Measurements from ENCODE around the gene PROB1. TPM values are rescaled to one million over a fixed set of nuclear protein-coding genes. Genes with fewer than 3 reads are reported as not detected.
"Not testable (repeated sequence)": the region's sequence is repeated elsewhere in the genome, so short reads cannot be mapped to it uniquely, and the experiment has no call there.

The PROB1 gene
- total RNA-seq, 1 donor from 2014 or later = 3.6 TPM

DNA sequence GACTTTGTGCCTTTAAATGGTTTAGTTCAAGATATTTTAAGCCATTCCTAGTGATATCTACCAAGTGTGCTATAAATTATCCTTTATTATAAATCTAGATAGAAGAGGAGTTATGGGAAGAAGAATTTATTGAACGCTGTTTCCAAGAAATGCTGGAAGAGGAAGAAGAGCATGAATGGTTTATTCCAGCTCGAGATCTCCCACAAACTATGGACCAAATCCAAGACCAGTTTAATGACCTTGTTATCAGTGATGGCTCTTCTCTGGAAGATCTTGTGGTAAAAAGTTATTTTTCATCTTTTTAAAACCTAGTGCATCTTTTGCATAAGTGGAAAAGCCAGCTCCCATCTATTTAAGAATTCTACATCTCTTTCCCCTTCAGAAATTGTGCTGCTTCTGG is 30.4 kb downstream of the PROB1 start:
- no peaks in the 10 kb centered on the region for H3K36me3 ChIP-seq (ENCODE audit: control insufficient read depth, insufficient read depth, low read length)
- H3K4me3 ChIP-seq (ENCODE audit: low read depth, low read length) = no peak overlapping the region
- TF ChIP-seq, protein P1, sequence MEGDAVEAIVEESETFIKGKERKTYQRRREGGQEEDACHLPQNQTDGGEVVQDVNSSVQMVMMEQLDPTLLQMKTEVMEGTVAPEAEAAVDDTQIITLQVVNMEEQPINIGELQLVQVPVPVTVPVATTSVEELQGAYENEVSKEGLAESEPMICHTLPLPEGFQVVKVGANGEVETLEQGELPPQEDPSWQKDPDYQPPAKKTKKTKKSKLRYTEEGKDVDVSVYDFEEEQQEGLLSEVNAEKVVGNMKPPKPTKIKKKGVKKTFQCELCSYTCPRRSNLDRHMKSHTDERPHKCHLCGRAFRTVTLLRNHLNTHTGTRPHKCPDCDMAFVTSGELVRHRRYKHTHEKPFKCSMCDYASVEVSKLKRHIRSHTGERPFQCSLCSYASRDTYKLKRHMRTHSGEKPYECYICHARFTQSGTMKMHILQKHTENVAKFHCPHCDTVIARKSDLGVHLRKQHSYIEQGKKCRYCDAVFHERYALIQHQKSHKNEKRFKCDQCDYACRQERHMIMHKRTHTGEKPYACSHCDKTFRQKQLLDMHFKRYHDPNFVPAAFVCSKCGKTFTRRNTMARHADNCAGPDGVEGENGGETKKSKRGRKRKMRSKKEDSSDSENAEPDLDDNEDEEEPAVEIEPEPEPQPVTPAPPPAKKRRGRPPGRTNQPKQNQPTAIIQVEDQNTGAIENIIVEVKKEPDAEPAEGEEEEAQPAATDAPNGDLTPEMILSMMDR (IDR thresholded peaks at IDR 0.05; ENCODE audit: insufficient read depth, low read length, poor library complexity, severe bottlenecking) = no peak
- no peaks in the 10 kb centered on the region for H3K27me3 ChIP-seq (ENCODE audit: control insufficient read depth, insufficient read depth, low read length)
- no peak for DNase-seq (ENCODE audit: low read depth)

DNA sequence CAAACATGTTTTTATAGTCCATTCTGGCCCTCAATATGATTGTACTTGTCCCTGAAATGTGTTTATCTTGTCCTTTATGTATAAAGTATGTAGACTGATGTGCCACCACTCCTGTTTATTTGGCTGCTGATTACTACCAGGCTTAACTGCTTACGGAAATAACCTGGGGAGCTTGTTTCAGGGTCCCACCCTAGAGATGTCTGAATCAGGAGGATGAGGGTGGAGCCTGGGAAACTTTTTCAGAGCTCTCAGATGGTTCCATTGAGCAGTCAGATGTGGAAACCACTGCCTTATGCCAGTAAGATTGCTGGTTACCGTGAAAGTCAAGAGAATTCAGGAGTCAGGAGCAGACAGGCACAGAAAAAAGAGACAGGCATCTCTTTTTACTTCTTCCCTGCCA is 31.0 kb downstream of the PROB1 start:
- no peaks in the 10 kb centered on the region for H3K36me3 ChIP-seq (ENCODE audit: control insufficient read depth, insufficient read depth, low read length)
- DNase-seq (ENCODE audit: low read depth) = no peak
- H3K27me3 ChIP-seq (ENCODE audit: control insufficient read depth, insufficient read depth, low read length) = no peaks in the 10 kb centered on the region

DNA sequence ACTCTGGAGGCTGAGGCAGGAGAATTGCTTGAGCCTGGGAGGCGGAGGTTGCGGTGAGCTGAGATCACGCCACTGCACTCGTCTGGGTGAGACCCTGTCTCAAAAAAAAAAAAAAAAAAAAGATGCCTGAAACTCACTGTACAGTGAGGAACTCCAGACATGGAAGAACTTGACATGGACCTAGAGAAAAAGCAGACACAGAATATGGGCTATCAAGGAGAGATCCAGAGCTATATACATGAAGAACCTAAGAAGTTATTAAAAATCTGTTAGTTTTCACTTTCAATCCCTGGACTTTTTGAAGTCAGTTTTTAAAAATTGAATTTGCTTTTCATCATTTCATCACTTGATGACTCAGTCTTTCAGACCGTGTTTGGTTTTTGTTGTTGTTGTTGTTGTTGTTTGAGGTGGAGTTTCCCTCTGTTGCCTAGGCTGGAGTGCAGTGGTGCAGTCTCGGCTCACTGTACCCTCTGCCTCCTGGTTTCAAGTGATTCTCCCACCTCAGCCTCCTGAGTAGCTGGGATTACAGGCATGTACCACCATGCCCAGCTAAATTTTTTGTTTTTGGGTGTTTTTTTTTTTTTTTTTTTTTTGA is 33.0 kb downstream of the PROB1 start:
- no peak for DNase-seq (ENCODE audit: low read depth)
- H3K4me3 ChIP-seq (ENCODE audit: low read depth, low read length) = no peak overlapping the region
- no peaks in the 10 kb centered on the region for H3K36me3 ChIP-seq (ENCODE audit: control insufficient read depth, insufficient read depth, low read length)
- TF ChIP-seq, protein P1 (IDR thresholded peaks at IDR 0.05; ENCODE audit: insufficient read depth, low read length, poor library complexity, severe bottlenecking) = no peak
- no peaks in the 10 kb centered on the region for H3K27me3 ChIP-seq (ENCODE audit: control insufficient read depth, insufficient read depth, low read length)

More for the DNA sequence above, 31.0 kb downstream of the PROB1 start:
- H3K4me3 ChIP-seq (ENCODE audit: low read depth, low read length) = no peak overlapping the region
- TF ChIP-seq, protein P1 (IDR thresholded peaks at IDR 0.05; ENCODE audit: insufficient read depth, low read length, poor library complexity, severe bottlenecking) = no peak

DNA sequence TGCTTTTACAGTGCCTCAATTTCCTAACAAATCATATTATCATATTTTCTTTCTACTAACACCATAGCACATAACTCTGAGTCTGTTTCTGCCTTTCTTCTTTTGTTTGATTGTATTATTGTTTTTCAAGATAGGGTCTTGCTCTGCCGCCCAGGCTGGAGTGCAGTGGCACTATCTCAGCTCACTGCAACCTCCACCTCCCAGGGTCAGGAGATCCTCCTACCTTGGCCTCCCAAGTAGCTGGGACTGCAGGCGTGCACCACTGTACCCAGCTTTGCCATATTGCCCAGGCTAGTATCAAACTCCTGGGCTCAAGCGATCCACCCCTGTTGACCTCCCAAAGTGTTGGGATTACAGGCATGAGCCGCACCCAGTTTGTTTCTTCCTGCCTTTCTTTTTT is 34.5 kb downstream of the PROB1 start:
- no peaks in the 10 kb centered on the region for H3K27me3 ChIP-seq (ENCODE audit: control insufficient read depth, insufficient read depth, low read length)
- no peak overlapping the region for H3K4me3 ChIP-seq (ENCODE audit: low read depth, low read length)
- DNase-seq (ENCODE audit: low read depth) = no peak
- TF ChIP-seq, protein P1 (IDR thresholded peaks at IDR 0.05; ENCODE audit: insufficient read depth, low read length, poor library complexity, severe bottlenecking) = no peak
- no peaks in the 10 kb centered on the region for H3K36me3 ChIP-seq (ENCODE audit: control insufficient read depth, insufficient read depth, low read length)

DNA sequence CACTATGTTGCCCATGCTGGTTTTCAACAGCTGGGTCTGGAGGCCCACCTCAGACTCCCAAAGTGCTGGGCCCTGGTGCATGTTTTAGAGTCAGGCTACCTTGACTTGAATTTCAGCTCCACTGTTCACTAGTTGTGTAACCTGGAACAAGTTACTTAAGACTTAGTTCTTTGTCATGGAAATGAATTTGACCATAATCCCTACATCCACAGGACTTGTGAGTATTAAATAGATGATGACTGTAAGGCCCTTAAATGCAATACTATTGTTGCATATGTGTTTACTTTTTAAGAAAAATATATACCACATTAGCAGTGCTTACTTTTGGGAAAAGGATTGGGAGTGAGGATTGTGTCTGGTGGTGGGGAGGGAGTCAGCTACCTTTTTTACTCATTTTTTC is 36.8 kb downstream of the PROB1 start:
- DNase-seq (ENCODE audit: low read depth) = no peak
- TF ChIP-seq, protein P1 (IDR thresholded peaks at IDR 0.05; ENCODE audit: insufficient read depth, low read length, poor library complexity, severe bottlenecking) = no peak
- H3K27me3 ChIP-seq (ENCODE audit: control insufficient read depth, insufficient read depth, low read length) = no peaks in the 10 kb centered on the region
- no peak overlapping the region for H3K4me3 ChIP-seq (ENCODE audit: low read depth, low read length)
- no peaks in the 10 kb centered on the region for H3K36me3 ChIP-seq (ENCODE audit: control insufficient read depth, insufficient read depth, low read length)

DNA sequence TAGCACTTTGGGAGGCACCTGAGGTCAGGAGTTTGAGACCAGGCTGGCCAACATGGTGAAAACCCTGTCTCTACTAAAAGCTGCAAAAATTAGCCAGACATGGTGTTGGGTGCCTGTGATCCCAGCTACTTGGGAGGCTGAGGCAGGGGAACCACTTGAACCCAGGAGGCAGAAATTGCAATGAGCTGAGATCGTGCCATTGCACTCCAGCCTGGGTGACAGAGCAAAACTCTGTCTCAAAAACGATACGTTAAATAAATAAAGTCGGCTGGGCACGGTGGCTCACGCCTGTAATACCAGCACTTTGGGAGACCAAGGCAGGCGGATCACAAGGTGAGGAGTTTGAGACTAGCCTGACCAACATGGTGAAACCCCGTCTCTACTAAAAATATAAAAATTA is 39.0 kb downstream of the PROB1 start:
- not testable (repeated sequence) for H3K27me3 ChIP-seq (ENCODE audit: control insufficient read depth, insufficient read depth, low read length); DNase-seq (ENCODE audit: low read depth); H3K36me3 ChIP-seq (ENCODE audit: control insufficient read depth, insufficient read depth, low read length); H3K4me3 ChIP-seq (ENCODE audit: low read depth, low read length)

Measured in kidney epithelial cell (primary cell).